Stimulated activated effector memory CD8-positive, alpha-beta T cell treated with anti-CD3 and anti-CD28 coated beads, Interleukin-12 subunit alpha, Interleukin-12 subunit beta, amount 100 ng/mL, for 72 hours (primary cell): Measurements from ENCODE around the gene TDRD10.

Experiments used
- ATAC-seq: fragments of 150-1000 bp; cut with Tn5 transposase; 2 replicates; pipeline ENCODE4 v1.10.0; 2021
- DNase-seq, 2 donors: peaks; one replicate each; pipeline ENCODE4 v3.0.0; 2021 to 2022; ENCODE audit warnings: low spot score in 2 of 2
- H3K27ac Mint-ChIP-seq: one replicate; pipeline ENCODE4 v1.8.0; 2022; ENCODE audit warnings: mild to moderate bottlenecking, mixed read lengths
- H3K36me3 Mint-ChIP-seq: one replicate; pipeline ENCODE4 v1.8.0; 2022; ENCODE audit warnings: mild to moderate bottlenecking, mixed read lengths
- H3K4me1 Mint-ChIP-seq: one replicate; pipeline ENCODE4 v1.8.0; 2022; ENCODE audit warnings: mixed read lengths
- H3K4me3 Mint-ChIP-seq: one replicate; pipeline ENCODE4 v1.8.0; 2022; ENCODE audit warnings: mild to moderate bottlenecking, mixed read lengths
- H3K9me3 Mint-ChIP-seq: one replicate; pipeline ENCODE4 v1.8.0; 2022; ENCODE audit warnings: mixed read lengths

TDRD10 gene

GRCh38 chr1:154550657-154551056 lies 48.6 kb downstream of the TDRD10 start:
- H3K4me1 Mint-ChIP-seq: peaks cover 54% of the 10 kb centered on the region
- peak overlapping the region; percentile 46 for H3K27ac Mint-ChIP-seq
- no peaks in the 10 kb centered on the region for H3K9me3 Mint-ChIP-seq
- no peak overlapping the region for H3K4me3 Mint-ChIP-seq
- peaks cover 73% of the 10 kb centered on the region for H3K36me3 Mint-ChIP-seq
- no peak for ATAC-seq
- DNase-seq: no peak

GRCh38 chr1:154551474-154551873 lies 49.5 kb downstream of the TDRD10 start:
- Mint-ChIP-seq H3K36me3 (peaks cover 81% of the 10 kb centered on the region), H3K4me1 (peaks cover 59% of the 10 kb centered on the region), H3K4me3 (no peak overlapping the region), H3K9me3 (no peaks in the 10 kb centered on the region), H3K27ac (peak overlapping the region; percentile 76)
- no peak for DNase-seq
- ATAC-seq: no peak

- H3K27ac Mint-ChIP-seq: peak overlapping the region; percentile 76
Observed at GRCh38 chr1:154552036-154552435, 50.0 kb downstream of the TDRD10 start.

GRCh38 chr1:154553056-154554030 lies 51.3 kb downstream of the TDRD10 start:
- Mint-ChIP-seq H3K36me3 (peaks cover 98% of the 10 kb centered on the region), H3K4me3 (no peak overlapping the region), H3K27ac (peak overlapping the region; percentile 32), H3K9me3 (no peaks in the 10 kb centered on the region), H3K4me1 (peaks cover 63% of the 10 kb centered on the region)
- ATAC-seq (no peak), DNase-seq (no peak)

More at GRCh38 chr1:154552036-154552435, 50.0 kb downstream of the TDRD10 start:
- Mint-ChIP-seq H3K4me3 (no peak overlapping the region), H3K9me3 (no peaks in the 10 kb centered on the region), H3K36me3 (peaks cover 87% of the 10 kb centered on the region), H3K4me1 (peaks cover 62% of the 10 kb centered on the region)
- DNase-seq: no peak
- no peak for ATAC-seq

- Mint-ChIP-seq H3K9me3 (no peaks in the 10 kb centered on the region), H3K4me1 (peaks cover 56% of the 10 kb centered on the region), H3K36me3 (peaks cover 80% of the 10 kb centered on the region), H3K27ac (peak overlapping the region; percentile 95), H3K4me3 (peak overlapping the region; percentile 89)
- DNase-seq: no peak
- no peak for ATAC-seq
Observed at GRCh38 chr1:154556422-154556821, 54.4 kb downstream of the TDRD10 start.

- DNase-seq (no peak), ATAC-seq (no peak)
- Mint-ChIP-seq H3K4me1 (peaks cover 50% of the 10 kb centered on the region), H3K4me3 (peak overlapping the region; percentile 89), H3K27ac (peak overlapping the region; percentile 95), H3K9me3 (no peaks in the 10 kb centered on the region), H3K36me3 (peaks cover 71% of the 10 kb centered on the region)
Observed at GRCh38 chr1:154557248-154557938, 55.4 kb downstream of the TDRD10 start.

GRCh38 chr1:154557939-154558719 lies 56.1 kb downstream of the TDRD10 start, which contains the start of gene UBE2Q1:
TSS of gene UBE2Q1 (minus strand) at chr1:154558662. CDS start at chr1:154558553, 109 bp downstream.
- Mint-ChIP-seq H3K9me3 (no peaks in the 10 kb centered on the region), H3K4me3 (peak within 1 kb of the TSS; percentile 89)

GRCh38 chr1:154558720-154559465 lies 56.9 kb downstream of the TDRD10 start:
- DNase-seq: peak; percentile 91 to 100
- peak; percentile 97 for ATAC-seq
- peaks cover 44% of the 10 kb centered on the region for H3K4me1 Mint-ChIP-seq
- H3K9me3 Mint-ChIP-seq: no peaks in the 10 kb centered on the region
- H3K36me3 Mint-ChIP-seq: peaks cover 56% of the 10 kb centered on the region
- peak overlapping the region; percentile 89 for H3K4me3 Mint-ChIP-seq
- H3K27ac Mint-ChIP-seq: peak overlapping the region; percentile 95

More at GRCh38 chr1:154557939-154558719, 56.1 kb downstream of the TDRD10 start, which contains the start of gene UBE2Q1:
- ATAC-seq: peak; percentile 5
- Mint-ChIP-seq H3K4me1 (peaks cover 50% of the 10 kb centered on the region), H3K27ac (peak within 1 kb of the TSS; percentile 95), H3K36me3 (peaks cover 63% of the 10 kb centered on the region)
- peak; percentile 14 to 67 for DNase-seq

GRCh38 chr1:154559466-154560044 lies 57.5 kb downstream of the TDRD10 start:
- H3K36me3 Mint-ChIP-seq: peaks cover 49% of the 10 kb centered on the region
- no peaks in the 10 kb centered on the region for H3K9me3 Mint-ChIP-seq
- peak overlapping the region; percentile 95 for H3K27ac Mint-ChIP-seq
- ATAC-seq (peak; percentile 64), DNase-seq (peak; percentile 75 to 91)
- peaks cover 43% of the 10 kb centered on the region for H3K4me1 Mint-ChIP-seq
- peak overlapping the region; percentile 89 for H3K4me3 Mint-ChIP-seq

GRCh38 chr1:154565876-154566275 lies 63.9 kb downstream of the TDRD10 start:
- H3K4me1 Mint-ChIP-seq: peaks cover 12% of the 10 kb centered on the region
- no peak overlapping the region for H3K27ac Mint-ChIP-seq
- no peaks in the 10 kb centered on the region for H3K9me3 Mint-ChIP-seq
- H3K4me3 Mint-ChIP-seq: no peak overlapping the region
- H3K36me3 Mint-ChIP-seq: no peaks in the 10 kb centered on the region
- no peak for DNase-seq
- no peak for ATAC-seq

- Mint-ChIP-seq H3K27ac (no peak within 1 kb of the TSS), H3K36me3 (peaks cover 5% of the 10 kb centered on the region), H3K4me1 (peaks cover 12% of the 10 kb centered on the region), H3K9me3 (no peaks in the 10 kb centered on the region), H3K4me3 (peak within 1 kb of the TSS; percentile 38)
- peak; percentile 81 to 84 for DNase-seq
- peak; percentile 90 for ATAC-seq
Observed at GRCh38 chr1:154567386-154568156, 65.6 kb downstream of the TDRD10 start, which contains the start of gene CHRNB2. TSS of gene CHRNB2 (plus strand) at chr1:154567778. CDS start at chr1:154568045, 267 bp downstream.

GRCh38 chr1:154568157-154568815 lies 66.3 kb downstream of the TDRD10 start:
- no peaks in the 10 kb centered on the region for H3K9me3 Mint-ChIP-seq
- peaks cover 18% of the 10 kb centered on the region for H3K4me1 Mint-ChIP-seq
- DNase-seq: no peak
- peak overlapping the region; percentile 38 for H3K4me3 Mint-ChIP-seq
- no peak overlapping the region for H3K27ac Mint-ChIP-seq
- ATAC-seq: no peak
- H3K36me3 Mint-ChIP-seq: peaks cover 5% of the 10 kb centered on the region
